HL-60/S4 treated with phorbol 12-myristate 13-acetate at 8.2 ng/mL for 4 days and 3 days (cell line): ENCODE results near the gene NPAS1.

Source experiments
- in situ Hi-C: fragments of 300-500 bp; cut with MboI; formaldehyde crosslinking; loops from 2 replicates; pipeline ENCODE4 v1.15.0; 2022; ENCODE audit warnings: low sequenced_read_pairs

The NPAS1 gene

DNA sequence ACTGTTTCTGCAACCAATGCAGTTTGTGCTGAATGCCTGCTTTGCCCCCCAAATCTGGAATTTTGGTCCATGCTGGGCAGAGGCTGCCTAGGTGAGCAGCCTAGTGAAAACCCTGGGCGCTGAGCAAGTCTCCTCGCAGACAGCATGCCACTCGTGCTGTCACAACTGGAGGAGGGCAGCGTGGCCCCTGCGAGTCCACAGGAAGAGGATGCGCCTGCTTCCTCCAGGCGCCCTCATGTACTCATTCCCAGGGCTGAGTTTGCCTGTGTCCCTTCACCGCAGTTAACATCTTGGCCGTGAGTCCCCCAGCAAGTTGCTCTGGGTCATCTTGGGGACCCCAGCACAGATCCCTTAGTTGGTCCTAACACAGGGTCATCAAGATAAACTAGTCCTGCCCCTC lies 55.0 kb downstream of the NPAS1 start:
- in situ Hi-C loops = loop anchor here (5.0 kb wide), 1 partner anchor 53 kb away; no protein-coding TSS in a partner anchor

GRCh38 chr19:47075179-47075810 lies 55.7 kb downstream of the NPAS1 start:
- in situ Hi-C loops = loop anchor here (5.0 kb wide), 1 partner anchor 52 kb away; no protein-coding TSS in a partner anchor

DNA sequence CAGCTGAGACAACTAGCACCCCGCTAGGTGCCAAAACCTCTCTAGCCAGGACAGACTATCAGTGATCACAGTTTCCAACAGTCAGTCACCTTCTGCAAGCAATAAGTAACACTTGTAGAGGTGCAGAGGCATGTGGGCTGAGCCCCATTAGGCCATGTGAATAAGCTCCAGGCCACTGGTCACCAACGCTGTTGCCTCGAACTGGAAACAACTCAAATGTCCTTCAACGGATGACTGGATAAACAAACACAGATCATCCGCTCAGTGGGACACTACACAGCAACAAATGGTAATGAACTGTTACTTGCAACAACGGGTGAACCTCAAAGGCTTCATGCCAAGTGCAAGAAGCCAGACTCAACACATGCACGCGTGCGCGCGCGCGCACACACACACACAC lies 56.3 kb downstream of the NPAS1 start:
- in situ Hi-C loops = loop anchor here (5.0 kb wide), 1 partner anchor 51 kb away; no protein-coding TSS in a partner anchor

- in situ Hi-C loops = loop anchor here (5.0 kb wide), 1 partner anchor 49 kb away; no protein-coding TSS in a partner anchor
These were observed 58.7 kb downstream of the NPAS1 start for GRCh38 chr19:47078351-47078750.

GRCh38 chr19:47081095-47081494 lies 61.5 kb downstream of the NPAS1 start:
- in situ Hi-C loops = no loop called here

DNA sequence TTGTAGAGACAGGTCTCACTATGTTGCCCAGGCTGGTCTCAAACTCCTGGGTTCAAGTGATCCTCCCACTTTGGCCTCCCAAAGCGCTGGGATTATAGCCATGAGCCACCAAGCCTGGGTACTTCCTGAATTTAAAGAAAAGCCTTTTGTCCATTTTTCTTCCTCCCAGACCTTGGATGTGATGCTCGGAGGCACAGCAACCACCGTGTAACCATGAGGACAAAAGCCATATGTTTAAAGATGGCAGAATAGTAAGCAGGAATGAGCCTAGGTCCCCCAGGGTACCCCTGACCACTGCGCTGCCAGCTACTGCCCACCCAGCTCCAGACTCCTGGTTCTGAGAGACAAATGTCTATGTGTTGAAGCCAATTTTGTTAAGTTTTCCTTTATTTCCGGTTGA lies 62.9 kb downstream of the NPAS1 start:
- in situ Hi-C loops = no loop called here

- in situ Hi-C loops = no loop called here
These were observed 65.3 kb downstream of the NPAS1 start for GRCh38 chr19:47084879-47085439.

DNA sequence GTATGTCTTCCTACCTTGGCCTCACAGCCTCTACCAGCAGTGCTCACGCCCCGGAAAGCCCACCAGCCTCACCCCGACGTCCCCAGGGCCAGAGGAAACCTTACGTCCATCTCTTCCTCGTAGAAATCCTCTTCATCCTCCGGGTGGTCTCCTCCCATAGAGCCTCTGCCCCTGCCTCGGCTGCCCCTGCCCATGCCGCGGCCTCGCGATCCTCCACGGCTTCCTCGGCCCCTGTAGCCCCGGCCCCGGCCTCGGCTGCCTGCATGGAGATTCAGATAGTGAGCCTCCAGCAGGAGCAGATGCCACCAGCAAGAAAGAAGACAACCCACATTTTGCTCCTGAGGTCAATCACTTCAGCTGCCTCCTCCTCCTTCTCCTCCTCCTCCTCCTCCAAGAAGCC lies 66.6 kb downstream of the NPAS1 start:
- in situ Hi-C loops = no loop called here

GRCh38 chr19:47089767-47090350 lies 70.2 kb downstream of the NPAS1 start:
- in situ Hi-C loops = no loop called here

- in situ Hi-C loops = no loop called here
These were observed 73.6 kb downstream of the NPAS1 start for GRCh38 chr19:47093254-47093653.

DNA sequence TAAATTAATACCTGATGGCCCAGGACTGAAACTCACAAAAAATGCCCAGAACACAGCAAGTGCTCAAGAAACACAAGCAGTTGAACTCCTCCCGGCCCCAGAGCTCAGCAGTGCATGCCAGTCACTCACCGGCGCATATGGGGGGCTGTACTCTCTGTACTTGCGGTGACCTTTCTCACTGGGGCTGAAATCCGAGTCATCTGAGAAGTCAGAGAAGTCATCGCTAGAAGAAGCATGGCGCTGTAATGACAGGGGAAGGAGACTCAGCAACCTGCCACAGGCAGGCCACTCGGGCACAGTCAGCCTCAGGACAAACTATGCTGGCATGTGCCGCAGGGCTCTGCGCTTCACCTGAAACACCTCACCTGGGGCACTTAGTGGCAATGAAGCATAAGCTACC lies 74.2 kb downstream of the NPAS1 start:
- in situ Hi-C loops = no loop called here

DNA sequence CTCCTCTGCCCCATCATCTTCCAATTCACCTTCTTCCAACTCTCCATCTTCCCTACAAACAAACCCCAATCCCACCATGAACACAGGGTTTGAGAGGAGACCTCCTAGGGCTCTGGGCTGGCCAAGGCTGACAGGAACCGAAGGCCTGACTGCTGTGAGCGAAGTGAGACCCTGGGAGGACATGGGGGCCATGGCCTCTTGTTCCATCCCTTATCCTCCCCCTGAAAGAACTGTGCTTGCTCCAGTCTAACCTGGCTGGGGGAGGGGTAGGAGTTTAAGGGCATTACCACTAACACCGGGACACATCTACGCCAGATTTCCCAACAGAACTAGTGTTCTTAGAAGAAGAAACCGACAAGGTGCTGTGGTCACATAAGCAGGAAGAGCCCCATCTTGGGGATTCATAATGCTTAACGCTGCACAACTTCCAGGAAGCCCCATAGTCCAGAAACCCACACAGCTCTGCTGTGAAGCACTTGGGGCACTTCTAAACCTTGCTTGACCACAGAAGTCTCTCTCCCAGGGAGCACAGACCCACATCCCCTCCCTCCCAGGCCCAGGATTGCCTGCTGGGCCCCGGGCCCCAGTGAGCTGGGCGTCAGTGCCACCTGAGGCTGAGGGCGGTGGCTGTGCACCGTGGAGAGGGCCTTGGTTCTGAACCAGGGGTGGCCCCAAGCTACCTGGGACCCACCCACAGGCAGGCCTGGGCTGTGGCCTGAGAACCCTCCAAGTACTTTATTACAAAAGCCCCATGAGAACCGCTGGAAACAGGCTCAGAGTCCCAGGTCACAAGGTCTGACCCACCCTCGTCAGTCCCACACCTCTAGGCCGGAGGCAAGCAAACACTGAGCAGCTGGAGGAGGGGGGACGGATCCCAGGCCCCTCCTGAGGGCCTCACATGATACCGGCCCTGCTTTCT lies 75.2 kb downstream of the NPAS1 start:
- in situ Hi-C loops = no loop called here
